ENCODE data around the gene POC5.

The POC5 gene

GRCh38 chr5:75663579-75664284 is 53.5 kb downstream of the POC5 start:
- DNase-seq (ENCODE audit: low spot score in 2 of 2) = no peak
- no peaks in the 10 kb centered on the region for H3K9me3 Mint-ChIP-seq
- H3K36me3 Mint-ChIP-seq = peaks cover 2% of the 10 kb centered on the region
- H3K4me1 Mint-ChIP-seq = peaks cover 8% of the 10 kb centered on the region
- no peak overlapping the region for H3K4me3 Mint-ChIP-seq
- H3K27me3 Mint-ChIP-seq = no peaks in the 10 kb centered on the region
- H3K27ac Mint-ChIP-seq = no peak overlapping the region
- ATAC-seq (ENCODE audit: low read depth) = no peak

GRCh38 chr5:75662061-75662460 is 55.2 kb downstream of the POC5 start:
- H3K36me3 Mint-ChIP-seq = peaks cover under 1% of the 10 kb centered on the region
- no peak overlapping the region for H3K27ac Mint-ChIP-seq
- no peak for ATAC-seq (ENCODE audit: low read depth)
- no peaks in the 10 kb centered on the region for H3K27me3 Mint-ChIP-seq
- H3K4me3 Mint-ChIP-seq = no peak overlapping the region
- no peak for DNase-seq (ENCODE audit: low spot score in 2 of 2)
- H3K4me1 Mint-ChIP-seq = peaks cover 4% of the 10 kb centered on the region
- H3K9me3 Mint-ChIP-seq = no peaks in the 10 kb centered on the region

GRCh38 chr5:75660678-75661465 is 56.4 kb downstream of the POC5 start:
- no peaks in the 10 kb centered on the region for H3K9me3 Mint-ChIP-seq
- no peaks in the 10 kb centered on the region for H3K36me3 Mint-ChIP-seq
- H3K4me3 Mint-ChIP-seq = no peak overlapping the region
- no peaks in the 10 kb centered on the region for H3K27me3 Mint-ChIP-seq
- peaks cover 4% of the 10 kb centered on the region for H3K4me1 Mint-ChIP-seq
- peak; percentile 31 for ATAC-seq (ENCODE audit: low read depth)
- DNase-seq (ENCODE audit: low spot score in 2 of 2) = no peak
- no peak overlapping the region for H3K27ac Mint-ChIP-seq

GRCh38 chr5:75659791-75660450 is 57.3 kb downstream of the POC5 start:
- Mint-ChIP-seq H3K27ac (no peak overlapping the region), H3K4me3 (no peak overlapping the region)
- DNase-seq (ENCODE audit: low spot score in 2 of 2) = no peak

GRCh38 chr5:75656311-75657003 is 60.8 kb downstream of the POC5 start:
- Mint-ChIP-seq H3K36me3 (no peaks in the 10 kb centered on the region), H3K27ac (no peak overlapping the region), H3K9me3 (no peaks in the 10 kb centered on the region), H3K4me1 (peaks cover 4% of the 10 kb centered on the region), H3K4me3 (no peak overlapping the region), H3K27me3 (peaks cover 5% of the 10 kb centered on the region)
- ATAC-seq (ENCODE audit: low read depth) (no peak), DNase-seq (ENCODE audit: low spot score in 2 of 2) (no peak)

More at GRCh38 chr5:75659791-75660450, 57.3 kb downstream of the POC5 start:
- peaks cover 4% of the 10 kb centered on the region for H3K4me1 Mint-ChIP-seq
- H3K27me3 Mint-ChIP-seq = no peaks in the 10 kb centered on the region
- no peaks in the 10 kb centered on the region for H3K9me3 Mint-ChIP-seq
- H3K36me3 Mint-ChIP-seq = no peaks in the 10 kb centered on the region
- no peak for ATAC-seq (ENCODE audit: low read depth)

- DNase-seq (ENCODE audit: low spot score in 2 of 2) = no peak
- no peak for ATAC-seq (ENCODE audit: low read depth)
- Mint-ChIP-seq H3K36me3 (no peaks in the 10 kb centered on the region), H3K27ac (no peak overlapping the region), H3K4me1 (no peaks in the 10 kb centered on the region), H3K4me3 (no peak overlapping the region), H3K9me3 (no peaks in the 10 kb centered on the region), H3K27me3 (peaks cover 5% of the 10 kb centered on the region)
Observed at GRCh38 chr5:75654693-75655295, 62.4 kb downstream of the POC5 start.

GRCh38 chr5:75653521-75653920 is 63.7 kb downstream of the POC5 start:
- no peaks in the 10 kb centered on the region for H3K9me3 Mint-ChIP-seq
- ATAC-seq (ENCODE audit: low read depth) (no peak), DNase-seq (ENCODE audit: low spot score in 2 of 2) (no peak)
- peaks cover 5% of the 10 kb centered on the region for H3K27me3 Mint-ChIP-seq
- H3K4me1 Mint-ChIP-seq = no peaks in the 10 kb centered on the region
- no peaks in the 10 kb centered on the region for H3K36me3 Mint-ChIP-seq
- no peak overlapping the region for H3K4me3 Mint-ChIP-seq
- H3K27ac Mint-ChIP-seq = no peak overlapping the region

GRCh38 chr5:75651575-75652238 is 65.5 kb downstream of the POC5 start:
- no peaks in the 10 kb centered on the region for H3K4me1 Mint-ChIP-seq
- no peak overlapping the region for H3K27ac Mint-ChIP-seq
- no peaks in the 10 kb centered on the region for H3K36me3 Mint-ChIP-seq
- H3K27me3 Mint-ChIP-seq = peaks cover 5% of the 10 kb centered on the region
- no peak for DNase-seq (ENCODE audit: low spot score in 2 of 2)
- no peak overlapping the region for H3K4me3 Mint-ChIP-seq
- H3K9me3 Mint-ChIP-seq = no peaks in the 10 kb centered on the region
- no peak for ATAC-seq (ENCODE audit: low read depth)

GRCh38 chr5:75648712-75649111 is 68.5 kb downstream of the POC5 start:
- no peak overlapping the region for H3K27ac Mint-ChIP-seq
- no peaks in the 10 kb centered on the region for H3K27me3 Mint-ChIP-seq

GRCh38 chr5:75640826-75641225 is 76.4 kb downstream of the POC5 start:
- DNase-seq (ENCODE audit: low spot score in 2 of 2) (no peak), ATAC-seq (ENCODE audit: low read depth) (no peak)
- no peaks in the 10 kb centered on the region for H3K4me1 Mint-ChIP-seq
- H3K27me3 Mint-ChIP-seq = peaks cover 2% of the 10 kb centered on the region
- H3K9me3 Mint-ChIP-seq = no peaks in the 10 kb centered on the region
- H3K36me3 Mint-ChIP-seq = peaks cover 3% of the 10 kb centered on the region
- no peak overlapping the region for H3K27ac Mint-ChIP-seq
- no peak overlapping the region for H3K4me3 Mint-ChIP-seq

More at GRCh38 chr5:75648712-75649111, 68.5 kb downstream of the POC5 start:
- ATAC-seq (ENCODE audit: low read depth) = no peak
- no peaks in the 10 kb centered on the region for H3K9me3 Mint-ChIP-seq
- no peak for DNase-seq (ENCODE audit: low spot score in 2 of 2)
- no peaks in the 10 kb centered on the region for H3K4me1 Mint-ChIP-seq
- no peak overlapping the region for H3K4me3 Mint-ChIP-seq
- no peaks in the 10 kb centered on the region for H3K36me3 Mint-ChIP-seq

GRCh38 chr5:75640395-75640794 is 76.8 kb downstream of the POC5 start:
- Mint-ChIP-seq H3K4me3 (no peak overlapping the region), H3K27me3 (peaks cover 2% of the 10 kb centered on the region), H3K4me1 (no peaks in the 10 kb centered on the region), H3K36me3 (peaks cover 5% of the 10 kb centered on the region), H3K9me3 (no peaks in the 10 kb centered on the region), H3K27ac (no peak overlapping the region)
- ATAC-seq (ENCODE audit: low read depth) (no peak), DNase-seq (ENCODE audit: low spot score in 2 of 2) (no peak)

- Mint-ChIP-seq H3K9me3 (no peaks in the 10 kb centered on the region), H3K36me3 (peaks cover 6% of the 10 kb centered on the region), H3K4me3 (no peak overlapping the region), H3K27me3 (peaks cover 2% of the 10 kb centered on the region), H3K4me1 (no peaks in the 10 kb centered on the region), H3K27ac (no peak overlapping the region)
- DNase-seq (ENCODE audit: low spot score in 2 of 2) (no peak), ATAC-seq (ENCODE audit: low read depth) (no peak)
Observed at GRCh38 chr5:75639535-75640311, 77.5 kb downstream of the POC5 start.
